CD4-positive, alpha-beta T cell treated with Interleukin-12 subunit alpha and Interleukin-12 subunit beta, for 1 hour (primary cell): Measurements from ENCODE around the gene IL1RAP.

Source experiments
- DNase-seq: peaks from one replicate; pipeline ENCODE4 v3.0.0-alpha.2; 2020

Gene IL1RAP

DNA sequence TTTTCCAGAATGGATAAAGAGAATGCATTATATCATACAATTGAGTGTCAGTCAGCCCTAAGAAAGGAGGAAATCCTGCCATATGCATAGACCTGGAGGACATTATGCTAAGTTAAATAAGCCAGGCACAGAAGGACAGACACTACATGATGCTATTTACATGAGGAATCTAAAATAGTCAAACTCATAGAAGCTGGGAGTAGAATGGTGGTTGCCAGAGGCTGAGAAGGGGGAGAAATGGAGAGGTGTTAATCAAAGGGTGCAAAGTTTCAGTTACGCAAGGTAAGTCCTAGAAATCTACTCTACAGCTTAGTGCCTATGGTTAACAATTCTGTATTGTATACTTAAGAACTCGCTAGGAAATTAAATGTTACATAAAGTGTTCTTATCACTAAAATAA is 66.5 kb downstream of the IL1RAP start:
- DNase-seq = no peak

DNA sequence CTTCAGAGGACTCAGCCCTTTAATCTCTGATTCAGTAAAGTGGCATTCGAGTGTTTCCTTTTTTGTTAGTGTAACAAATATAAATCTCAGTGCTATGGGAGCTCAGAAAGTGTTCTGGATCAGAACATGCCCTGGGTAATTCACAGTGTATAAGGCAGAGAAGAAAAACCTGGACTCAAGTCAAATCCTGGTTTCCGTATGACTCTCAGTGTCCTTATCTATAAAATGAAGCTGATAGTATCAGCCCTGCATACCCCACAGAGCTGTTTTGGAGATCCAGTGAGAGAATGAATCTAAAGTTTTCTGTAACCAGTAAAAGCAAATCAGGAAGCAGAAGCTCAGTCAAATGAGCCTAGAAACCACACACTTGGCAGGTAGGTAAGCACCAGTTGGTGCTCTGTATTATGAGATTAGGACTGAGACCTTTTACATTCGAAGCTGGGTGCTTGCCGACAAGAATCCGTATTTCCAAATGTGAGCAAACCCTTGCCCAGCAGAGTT is 67.2 kb downstream of the IL1RAP start:
- DNase-seq = no peak

DNA sequence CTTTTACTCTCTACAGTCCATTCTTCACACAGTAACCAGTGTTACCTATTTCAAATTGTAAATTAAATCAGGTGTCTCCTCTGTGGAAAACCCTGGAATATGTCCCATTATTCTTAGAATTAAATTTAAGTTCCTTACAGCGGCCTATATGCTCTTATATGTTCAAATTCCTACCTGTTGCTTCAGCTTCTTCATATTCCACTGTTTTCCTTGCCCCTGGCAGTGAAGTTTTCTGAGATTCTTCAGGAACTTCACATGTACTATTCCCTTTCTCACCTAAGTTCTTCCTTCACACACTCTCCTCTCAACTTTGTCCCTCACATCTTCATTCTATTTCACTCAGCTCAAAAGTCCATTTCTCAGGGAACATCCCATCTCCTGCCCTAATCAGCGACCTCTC is 68.8 kb downstream of the IL1RAP start:
- no peak for DNase-seq

DNA sequence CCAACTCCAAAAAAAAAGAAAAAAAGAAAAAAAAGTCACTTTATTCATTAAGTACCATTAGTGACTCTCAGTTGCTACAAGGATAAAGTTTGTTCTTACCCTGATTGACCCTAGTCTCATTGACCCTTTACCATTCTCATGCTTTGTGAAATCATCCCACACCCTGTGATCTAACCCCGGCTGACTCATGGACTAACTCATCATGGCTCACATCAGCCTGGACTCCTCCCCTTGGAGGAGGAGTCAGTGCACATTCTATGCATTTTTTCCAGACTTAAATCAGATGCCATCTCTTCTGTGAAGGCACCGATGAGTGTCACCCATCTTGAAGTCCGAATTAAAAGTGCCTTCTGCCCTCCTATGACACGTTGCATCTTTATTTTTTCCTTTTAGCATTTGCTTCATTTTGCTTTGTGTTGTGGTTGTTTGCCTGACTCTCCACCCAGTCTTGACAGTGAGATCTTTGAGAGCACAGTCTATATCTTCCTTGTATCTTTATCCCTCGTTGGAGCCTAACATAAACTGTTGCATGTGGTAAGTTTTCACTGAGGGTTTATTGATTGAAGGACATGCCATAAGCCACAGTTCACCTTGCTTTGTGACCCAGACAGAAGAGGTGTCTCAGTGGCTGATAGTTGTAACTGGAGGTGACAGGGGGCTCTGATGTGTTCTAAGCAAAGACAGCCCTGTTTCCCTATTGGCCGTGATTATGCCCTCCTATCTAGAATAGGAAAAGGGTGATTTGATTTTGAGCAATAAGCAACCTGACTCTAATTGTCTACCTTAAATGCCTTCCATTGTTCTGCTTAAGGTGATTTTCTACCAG is 72.1 kb downstream of the IL1RAP start:
- DNase-seq = peak; percentile 11

DNA sequence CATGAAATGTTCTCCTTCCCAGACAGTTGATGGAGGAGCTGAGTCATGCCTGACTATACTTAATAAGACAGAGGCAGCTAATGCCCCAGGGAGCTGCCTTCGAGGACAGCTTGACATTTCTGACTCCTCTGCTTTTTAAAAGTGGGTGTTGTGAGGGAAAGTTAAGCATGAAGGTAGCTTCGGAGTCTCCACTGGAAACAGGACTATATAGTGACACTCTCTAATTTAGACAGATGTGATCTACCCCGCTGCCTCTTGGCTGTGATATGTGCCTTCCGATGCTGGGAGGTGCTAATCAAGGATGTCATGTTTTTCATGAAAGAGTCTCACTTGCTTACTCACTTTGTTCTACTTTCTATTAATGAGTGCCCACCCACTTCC is 72.7 kb downstream of the IL1RAP start:
- peak; percentile 24 for DNase-seq

DNA sequence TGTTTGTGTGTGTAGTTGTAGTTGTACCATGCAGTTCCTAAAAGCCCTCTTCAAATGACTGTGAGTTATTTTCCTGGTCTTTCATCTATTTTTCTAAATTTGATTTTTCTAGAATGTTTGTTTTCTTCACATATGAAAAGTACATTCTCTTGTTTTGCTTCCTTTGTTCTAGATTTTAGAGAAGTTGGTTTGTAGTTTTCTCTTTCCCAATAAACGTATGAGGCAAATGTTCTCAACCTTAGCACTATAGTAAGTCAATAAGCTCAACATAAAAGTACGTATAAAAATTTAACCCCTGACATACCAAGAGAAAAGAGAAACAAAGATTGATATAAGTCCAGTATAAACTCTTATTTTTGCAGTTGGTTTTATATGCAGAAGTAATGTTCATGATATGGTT is 74.7 kb downstream of the IL1RAP start:
- DNase-seq = no peak

DNA sequence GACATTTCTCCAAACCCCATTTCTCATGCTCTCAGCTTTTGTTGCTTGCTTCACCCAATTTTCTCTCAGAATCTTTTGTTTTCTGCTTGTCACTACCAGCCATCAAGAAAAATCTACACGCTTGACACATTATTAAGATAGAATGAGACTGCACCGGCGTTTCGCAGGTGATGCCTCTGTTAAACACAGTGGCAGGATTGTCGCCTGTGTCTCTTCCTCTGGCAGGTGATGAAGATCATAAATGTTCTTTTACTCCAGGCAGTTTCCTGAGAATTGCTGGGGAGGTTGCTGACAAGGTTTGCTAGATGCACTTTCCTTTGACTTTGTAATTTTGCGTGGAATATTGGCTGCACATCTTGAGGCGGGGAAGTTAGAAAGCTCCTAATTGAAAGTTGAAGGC is 75.4 kb downstream of the IL1RAP start:
- no peak for DNase-seq

DNA sequence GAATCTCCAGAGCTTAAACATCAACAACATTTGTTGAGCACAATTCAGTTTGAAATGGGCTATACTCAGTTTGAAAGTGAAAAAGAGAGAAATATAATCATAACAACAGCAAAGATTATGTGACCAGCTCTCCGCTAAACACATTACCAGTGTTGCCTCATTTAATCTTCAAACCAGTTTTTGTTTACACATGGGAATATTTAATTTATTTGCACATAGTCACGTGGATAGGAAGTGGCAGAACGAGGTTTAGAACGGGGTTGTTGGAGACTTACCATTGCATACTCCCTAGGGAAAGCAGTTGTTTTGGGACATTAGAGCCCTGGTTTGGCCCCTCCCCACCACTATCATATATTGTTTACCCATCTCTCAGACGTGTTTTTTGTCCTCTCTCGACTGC is 77.2 kb downstream of the IL1RAP start:
- DNase-seq = no peak

DNA sequence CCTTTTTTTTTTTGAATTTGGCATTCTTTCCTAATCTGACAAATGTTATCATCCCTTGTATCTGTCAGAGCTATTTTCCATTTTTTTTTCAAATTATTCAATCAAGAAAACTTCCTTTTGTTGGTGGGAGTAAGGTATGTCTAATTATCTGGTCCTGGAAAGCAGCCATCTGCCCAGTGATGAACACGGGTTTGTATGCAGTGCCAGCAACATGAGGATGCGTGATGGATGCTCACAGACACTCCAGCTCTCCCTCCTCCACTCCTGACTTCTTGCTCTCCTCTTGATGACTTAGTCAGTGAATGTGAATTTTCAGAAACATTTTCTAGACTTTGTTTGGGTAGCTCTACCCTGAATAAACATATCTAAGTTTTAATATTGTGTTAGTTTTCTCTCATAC is 79.2 kb downstream of the IL1RAP start:
- DNase-seq = no peak

DNA sequence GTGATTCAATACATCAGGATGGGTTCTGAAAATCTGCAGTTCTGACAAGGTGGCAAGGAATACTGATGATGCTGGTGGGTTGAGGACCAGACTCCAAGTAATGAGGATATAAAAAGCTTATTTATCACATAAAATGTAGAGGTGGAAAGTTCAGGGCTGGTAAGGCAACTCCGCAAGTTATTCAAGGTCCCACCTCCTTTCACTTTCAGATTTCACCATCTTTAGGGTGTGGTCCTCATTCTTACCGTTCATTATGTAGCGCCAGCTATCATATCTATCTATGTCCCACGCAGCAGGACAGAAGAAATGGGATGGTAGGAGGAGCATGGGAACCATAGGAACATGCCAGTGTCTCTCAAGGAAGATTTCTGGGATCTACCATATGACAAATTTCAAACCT is 80.3 kb downstream of the IL1RAP start:
- DNase-seq = no peak

DNA sequence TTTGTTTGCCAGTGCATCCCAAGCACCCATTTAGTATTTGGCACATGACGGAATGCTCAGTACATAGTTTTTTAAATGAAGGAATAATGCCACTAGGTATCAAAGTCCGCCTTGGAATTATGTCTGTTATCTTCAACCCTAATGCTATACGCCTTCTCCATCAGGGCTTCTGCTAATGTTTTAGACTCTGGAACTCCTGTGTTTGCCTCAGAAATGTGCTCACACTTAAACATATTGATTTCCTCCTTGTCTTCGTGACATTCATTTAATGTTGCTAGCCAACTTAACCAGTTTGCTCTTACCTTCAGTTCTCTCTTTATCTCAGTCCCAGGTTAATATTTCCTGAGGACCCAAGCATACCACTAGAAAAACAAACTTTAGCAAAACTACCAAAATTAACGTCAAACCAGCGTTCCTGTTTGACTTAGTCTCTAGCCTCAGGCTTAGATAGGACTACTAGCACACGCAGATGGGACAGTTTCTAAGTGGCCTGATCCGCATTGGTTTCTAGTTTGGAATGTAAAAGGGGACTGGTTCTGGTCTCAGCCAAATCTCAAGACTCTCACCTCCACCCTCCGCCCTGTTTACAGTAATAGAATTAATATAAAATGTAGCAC is 81.4 kb downstream of the IL1RAP start:
- DNase-seq = no peak

DNA sequence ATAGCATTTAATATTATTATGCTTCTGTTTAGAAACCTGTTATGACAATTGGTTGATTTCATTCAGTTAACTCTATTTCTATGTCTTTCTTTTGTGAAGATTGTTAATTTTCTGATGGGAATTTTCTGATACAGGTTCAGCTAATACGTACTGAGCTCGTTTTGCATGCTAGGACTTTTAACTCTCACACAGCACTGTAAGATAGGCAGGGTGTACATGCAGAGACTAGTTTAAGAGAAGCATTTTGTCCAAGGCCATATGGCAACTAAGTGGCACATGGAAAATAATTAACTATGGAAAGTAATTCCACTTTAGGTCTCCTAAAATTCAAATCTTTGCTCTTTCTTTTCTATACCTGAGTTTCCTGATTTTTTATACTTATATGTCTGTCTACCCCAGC is 81.9 kb downstream of the IL1RAP start:
- DNase-seq = no peak

DNA sequence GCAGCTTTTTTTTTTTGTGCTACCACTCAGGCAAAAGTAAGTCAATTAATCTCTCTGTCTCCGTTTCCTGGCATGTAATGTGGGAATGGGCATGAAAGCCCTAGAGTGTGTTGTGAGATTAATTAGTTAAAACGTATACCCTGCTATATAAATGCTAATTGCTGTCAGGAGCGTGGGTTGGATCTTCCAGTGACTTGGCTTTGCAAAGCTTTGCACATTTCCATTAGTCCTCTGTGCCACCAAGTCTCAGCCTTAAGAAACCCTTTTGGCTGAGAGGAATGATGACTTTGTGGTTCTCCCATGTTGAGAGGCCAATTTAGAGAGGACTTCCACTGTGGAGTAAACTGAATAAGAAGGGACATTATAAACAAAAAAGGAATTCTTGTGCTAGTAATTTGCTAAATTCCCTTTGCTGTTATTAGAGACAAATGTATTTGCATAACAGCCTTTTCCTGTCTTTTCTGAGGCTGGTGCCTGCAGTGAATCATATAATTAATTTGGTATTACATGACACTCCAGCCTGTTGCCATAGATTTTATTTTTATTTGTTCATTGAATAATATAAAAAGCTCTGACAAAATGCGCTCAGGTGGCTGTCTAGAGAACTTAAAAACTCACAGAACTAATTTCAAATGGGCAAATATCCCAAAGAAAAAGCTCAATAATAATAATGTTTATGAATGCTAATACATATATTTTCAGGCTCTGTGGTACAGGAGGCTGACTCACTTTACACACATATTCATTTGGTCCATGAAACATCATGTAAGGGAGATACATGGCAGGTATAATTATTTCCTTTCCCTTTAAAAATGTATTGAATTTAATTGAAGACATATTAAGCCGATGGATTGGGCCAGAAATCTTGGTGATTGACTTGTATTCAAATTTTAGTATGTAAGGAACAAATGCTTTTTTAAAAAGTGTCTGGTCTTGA is 82.7 kb downstream of the IL1RAP start:
- DNase-seq = no peak

DNA sequence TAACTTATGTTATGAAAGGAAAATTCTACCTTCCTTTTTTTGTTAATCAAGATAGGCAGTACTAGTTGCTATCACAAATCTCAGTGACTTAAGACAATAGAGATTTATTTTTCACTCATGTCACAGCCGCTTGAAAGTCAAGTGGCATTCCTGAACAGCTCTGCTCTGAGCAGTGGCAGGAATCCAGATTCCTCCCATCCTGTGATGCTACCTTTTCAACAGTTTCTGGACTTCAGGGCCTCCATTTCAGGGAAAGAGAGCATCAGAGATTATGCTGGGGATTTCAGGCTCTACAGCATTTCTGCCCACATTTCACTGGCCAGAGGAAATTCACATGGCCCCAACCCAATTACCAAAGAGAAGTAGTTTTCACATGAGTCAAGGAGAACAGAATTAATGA is 83.4 kb downstream of the IL1RAP start:
- DNase-seq = no peak

DNA sequence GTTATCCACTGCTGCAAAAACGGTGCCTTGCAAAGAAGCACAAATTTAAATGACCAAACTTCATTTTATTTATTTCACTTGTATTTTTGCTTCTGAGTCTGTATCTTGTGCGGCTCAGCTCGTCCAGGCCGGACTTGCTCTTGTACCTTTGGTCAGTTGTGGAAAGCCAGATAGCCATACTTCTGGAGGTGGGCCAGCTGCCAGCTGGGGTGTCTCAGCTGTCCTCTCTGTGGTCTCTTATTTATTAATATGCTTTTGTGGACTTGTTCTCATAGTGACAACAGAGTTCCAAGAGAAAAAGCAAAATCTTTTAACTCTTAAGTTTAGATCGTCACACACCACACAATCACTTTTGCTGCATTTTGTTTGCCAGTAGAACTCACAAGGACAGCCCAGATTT is 87.7 kb downstream of the IL1RAP start:
- DNase-seq = no peak

DNA sequence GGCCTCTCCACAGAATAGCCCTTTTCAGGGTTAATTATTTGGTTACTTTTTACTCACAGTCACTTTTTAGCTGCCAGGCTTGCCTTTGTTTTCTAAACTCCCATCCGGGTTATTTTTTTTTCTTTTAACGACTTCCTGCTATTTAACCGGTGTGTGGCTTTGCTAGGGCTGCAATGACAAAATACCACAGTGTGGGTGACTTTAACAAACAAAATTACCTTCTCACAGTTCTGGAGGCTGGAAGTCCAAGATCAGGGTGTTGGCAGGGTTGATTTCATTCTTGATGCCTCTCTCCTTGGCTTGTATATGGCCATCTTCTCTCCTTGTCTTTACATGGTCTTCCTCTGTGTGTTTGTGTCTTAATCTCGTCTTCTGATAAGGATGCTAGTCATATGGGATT is 91.5 kb downstream of the IL1RAP start:
- DNase-seq = no peak

DNA sequence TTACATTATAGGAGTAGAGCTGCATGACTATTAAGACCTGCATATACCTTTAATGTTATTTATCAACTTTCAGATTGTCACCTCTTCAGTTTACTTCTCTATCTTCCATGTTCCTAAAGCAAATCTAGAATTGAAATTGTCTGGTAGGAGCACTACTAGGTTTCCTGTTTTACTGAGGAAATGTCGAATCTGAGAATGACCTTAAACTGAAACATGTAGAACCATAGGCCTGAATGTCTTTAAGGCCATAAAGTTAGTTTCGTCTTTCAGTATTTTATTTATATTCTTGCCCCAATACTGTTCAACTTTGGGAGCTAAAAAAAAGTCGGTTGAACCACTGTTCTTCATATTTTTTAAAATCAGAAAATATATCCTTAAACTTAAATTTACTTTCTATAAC is 92.7 kb downstream of the IL1RAP start:
- no peak for DNase-seq

DNA sequence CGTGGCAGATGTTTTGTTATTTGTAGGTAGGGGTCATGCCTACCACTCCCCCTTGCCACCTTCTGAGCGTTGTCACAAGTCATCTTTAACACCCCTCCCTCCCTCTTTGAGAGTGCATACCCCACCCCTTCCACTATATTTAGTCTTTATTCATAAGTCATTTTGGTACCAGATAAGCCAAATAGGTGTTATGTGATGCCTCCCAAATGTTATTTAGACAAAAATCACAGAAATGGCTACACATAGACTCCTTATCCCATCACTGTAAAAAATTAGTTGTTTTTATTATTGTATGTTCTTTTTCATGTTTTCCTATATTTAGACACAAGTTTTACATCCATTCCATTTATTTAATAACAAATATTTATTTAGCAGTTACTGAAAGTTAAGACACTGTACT is 93.1 kb downstream of the IL1RAP start:
- no peak for DNase-seq

DNA sequence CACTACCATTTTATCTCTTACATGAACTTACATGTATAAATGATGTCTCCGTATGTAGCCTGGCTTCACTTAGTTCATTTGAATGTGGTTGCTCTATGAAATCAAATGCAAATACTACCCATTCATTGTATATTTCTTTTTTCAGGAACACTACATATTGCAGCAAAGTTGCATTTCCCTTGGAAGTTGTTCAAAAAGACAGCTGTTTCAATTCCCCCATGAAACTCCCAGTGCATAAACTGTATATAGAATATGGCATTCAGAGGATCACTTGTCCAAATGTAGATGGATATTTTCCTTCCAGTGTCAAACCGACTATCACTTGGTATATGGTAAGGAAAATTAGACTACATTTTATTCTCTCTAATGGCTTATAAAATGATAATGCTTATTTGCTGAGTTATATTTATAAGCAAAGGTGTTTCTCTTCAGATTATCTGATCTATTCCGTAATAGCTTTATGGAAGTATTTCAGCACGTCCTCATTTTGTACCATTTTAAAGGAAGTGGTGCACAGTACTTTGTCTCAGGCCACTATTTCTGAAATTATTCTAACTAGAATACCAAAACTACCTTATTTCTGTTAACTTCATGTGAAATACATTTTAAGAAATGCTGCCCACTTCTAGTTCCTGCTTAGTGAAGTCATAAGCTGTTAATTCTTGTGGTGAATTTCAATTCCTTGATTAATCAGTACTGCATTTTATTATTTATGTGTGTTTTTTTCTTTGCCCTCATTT is 95.1 kb downstream of the IL1RAP start:
- DNase-seq = no peak

DNA sequence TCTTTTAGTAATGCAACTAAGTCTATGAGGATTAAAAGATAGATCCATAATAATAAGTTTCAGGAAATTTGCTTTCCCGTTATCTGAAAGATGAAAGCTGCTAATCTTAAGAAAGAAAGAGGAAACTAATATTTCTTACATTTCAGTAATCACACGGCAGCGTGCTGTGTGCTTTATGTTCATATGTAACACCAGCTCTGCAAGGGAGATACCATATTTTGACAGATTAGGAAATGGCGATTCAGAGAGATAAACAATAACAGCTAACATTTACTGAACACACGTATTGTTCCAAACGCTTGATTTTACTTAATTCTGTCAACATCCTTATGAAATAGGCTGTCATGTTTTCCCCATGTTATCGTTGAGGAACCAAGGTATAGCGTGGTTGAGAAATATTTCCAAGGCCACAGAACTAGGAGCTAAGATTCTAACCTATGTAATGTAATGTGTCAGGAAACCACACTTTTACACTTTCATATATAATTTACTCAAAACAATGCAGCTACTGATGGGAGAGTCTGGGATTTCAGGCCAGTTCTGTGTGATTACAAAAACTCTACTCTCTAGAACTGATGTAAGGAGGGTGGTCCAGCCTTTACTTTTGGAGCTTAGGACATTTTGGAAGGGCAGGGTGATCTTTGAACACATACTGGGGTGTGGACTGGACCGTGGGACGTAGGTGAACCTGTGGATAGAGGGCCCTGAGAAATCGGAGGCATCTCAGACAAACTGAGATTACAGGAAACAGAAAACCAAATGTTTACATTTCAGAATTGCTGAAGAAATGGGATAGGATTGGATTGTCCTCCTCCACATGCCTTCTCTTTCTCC is 100.6 kb downstream of the IL1RAP start:
- no peak for DNase-seq

DNA sequence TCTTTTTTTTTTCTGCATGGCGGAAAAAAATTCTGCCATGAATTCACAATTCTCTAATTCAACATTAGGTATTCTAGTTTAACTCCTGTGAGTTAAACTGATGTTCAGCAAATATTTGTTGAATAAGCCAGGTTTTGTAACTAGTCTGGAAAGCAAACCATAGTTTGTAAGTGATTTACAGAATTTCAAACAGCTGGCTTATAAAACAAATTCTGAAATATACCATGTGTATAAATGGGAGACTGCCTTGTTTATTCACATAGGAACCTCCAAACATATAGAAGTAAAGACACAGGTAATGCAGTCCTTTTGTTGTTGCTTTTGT is 101.1 kb downstream of the IL1RAP start:
- no peak for DNase-seq

DNA sequence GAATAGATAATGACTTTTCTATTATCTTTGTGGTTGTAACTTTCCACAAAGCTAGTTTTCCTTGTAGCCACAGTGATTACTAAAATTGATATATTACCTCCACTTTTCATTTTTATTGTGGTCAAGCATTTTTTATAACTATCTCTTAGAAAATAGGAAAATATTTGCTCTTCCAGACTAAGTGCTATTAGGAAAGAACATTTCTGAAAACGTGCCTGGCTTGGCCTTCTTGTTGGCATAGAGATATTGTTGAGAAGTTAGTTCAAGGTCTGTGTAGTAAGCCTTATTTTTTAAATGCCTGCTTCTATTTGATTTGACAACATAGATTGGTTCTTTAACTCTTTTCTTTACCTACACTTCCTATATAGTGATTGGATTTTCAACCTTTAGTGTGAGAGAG is 101.7 kb downstream of the IL1RAP start:
- no peak for DNase-seq
